CD4-positive, alpha-beta T cell treated with Interleukin-10 for 1 hour (primary cell): Measurements from ENCODE around the gene GFAP.
A peak's percentile ranks its signal among the peaks of the same experiment; 100 is the strongest.

ENCODE experiments used
- DNase-seq: peaks from one replicate; pipeline ENCODE4 v3.0.0-alpha.2; 2020

The GFAP gene

DNA sequence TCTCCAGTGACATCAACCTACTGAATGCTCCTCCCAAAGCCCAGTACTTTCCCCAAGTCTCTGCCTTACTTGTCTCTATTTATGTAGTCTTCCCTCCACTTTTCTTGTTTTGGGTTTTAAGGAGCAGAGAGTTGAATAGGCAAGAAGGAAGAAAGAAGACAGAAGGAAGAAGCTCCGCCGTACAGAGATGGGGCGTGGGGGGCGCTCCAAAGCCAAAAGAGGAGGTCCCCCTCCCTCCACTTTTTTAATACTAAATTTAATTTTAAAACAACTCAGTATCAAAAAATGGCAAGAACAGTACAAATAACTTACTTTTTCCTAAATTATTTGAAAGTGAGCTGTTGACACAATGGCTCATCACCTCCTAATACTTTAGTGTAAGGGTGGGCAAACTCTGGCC lies 20.7 kb downstream of the GFAP start:
- no peak for DNase-seq

DNA sequence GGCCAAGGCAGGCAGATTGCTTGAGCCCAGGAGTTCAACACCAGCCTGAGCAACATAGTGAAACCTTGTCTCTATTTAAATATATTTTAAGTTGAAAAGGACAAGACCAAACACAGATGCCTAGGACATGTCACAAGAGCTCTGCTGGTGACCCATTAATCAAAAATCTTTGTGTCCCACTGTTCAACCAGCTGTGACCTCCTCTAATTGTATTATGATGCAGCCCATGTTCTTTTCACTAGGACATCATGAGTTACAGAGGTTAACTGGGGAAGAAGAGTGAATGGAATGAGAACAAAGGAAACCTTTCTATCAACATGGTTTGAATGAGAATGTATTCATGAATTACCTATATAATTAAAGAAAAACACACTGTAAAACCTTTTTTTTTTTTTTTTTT lies 23.1 kb downstream of the GFAP start:
- DNase-seq, result no peak

DNA sequence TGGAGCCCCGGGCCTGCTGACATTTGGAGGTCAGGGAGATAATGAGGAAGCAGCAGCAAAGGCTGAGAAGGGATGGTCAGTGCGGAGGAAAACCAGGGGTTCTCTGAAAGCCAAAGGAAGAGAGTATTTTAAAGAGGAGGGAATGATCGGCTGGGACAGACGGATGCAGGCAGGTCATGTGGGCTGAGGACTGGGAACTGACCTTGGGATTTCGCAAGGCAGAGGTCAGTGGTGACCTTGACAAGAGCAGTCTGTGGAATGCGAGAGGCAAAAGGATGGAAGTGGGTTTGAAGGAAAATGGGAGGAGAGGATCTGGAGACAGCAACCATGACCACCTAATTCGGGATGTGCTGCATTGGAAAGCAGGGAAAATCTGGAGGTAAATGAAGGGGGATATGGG lies 26.3 kb downstream of the GFAP start:
- no peak for DNase-seq

DNA sequence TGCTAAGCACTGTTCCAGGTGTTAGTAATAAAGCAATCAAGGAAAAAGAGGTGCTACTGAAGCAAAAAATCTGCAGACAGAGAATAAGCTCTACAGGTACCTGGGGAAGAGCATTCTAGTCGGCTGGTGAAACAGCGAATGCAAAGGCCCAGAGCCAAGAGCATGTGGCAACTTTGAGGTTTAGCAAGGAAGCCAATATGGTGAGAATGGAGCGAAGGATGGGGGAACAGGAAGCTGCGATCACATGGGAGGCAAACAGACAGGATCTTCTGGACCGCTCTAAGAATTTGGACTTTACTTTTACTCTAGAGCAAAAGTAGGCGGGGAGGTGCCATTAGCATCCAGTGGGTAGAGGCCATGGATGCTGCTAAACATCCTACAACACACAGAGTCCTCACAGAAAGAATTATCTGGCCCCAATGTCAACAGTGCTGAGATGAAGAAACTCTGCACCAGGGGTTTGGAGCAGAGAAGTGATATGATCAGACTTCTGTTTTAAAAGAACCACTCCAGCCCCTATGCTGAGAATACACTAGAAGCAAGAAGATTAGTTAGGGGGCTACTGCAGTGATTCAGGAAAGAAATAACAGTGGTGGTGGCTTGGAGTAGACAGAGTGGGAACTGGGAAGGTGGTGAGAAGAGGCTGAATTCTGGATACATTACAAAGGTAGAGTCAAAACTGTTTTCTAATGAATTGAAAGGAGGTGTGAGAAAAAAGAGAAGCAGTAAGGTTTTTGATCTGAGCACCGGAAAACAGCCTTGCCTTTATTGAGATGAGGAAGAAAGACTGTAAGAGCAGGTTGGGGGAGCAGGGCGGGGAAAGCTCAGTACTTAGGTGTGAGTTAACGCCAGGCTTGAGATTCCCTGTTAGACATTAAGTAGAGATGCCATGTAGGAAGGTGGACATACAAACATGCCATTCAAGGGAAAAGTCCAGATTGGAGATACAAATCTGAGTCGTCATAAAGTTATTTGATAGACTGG lies 27.0 kb downstream of the GFAP start:
- peak; percentile 25 for DNase-seq

GRCh38 chr17:44887016-44887415 lies 28.3 kb downstream of the GFAP start:
- no peak for DNase-seq

DNA sequence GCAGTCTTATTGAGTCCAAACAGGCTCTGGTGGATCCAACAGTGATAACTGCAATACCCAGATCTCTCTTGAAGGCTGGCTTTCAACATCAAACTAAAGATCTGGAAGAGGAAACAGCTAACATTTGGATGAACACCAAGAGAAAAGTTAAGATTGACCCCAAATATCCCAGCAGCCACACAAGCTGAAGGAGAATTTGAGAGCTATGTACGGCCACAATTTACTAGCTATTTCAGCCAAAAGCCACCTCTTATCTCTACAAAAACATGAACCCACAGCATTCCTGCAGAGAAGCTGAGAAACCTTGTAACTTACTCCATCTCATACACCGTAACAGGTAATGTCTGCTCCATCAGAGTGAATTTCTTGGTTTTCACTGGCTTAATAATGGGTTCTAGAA lies 30.4 kb downstream of the GFAP start:
- no peak for DNase-seq

- no peak for DNase-seq
These were observed 34.2 kb downstream of the GFAP start for GRCh38 chr17:44881145-44881544.

DNA sequence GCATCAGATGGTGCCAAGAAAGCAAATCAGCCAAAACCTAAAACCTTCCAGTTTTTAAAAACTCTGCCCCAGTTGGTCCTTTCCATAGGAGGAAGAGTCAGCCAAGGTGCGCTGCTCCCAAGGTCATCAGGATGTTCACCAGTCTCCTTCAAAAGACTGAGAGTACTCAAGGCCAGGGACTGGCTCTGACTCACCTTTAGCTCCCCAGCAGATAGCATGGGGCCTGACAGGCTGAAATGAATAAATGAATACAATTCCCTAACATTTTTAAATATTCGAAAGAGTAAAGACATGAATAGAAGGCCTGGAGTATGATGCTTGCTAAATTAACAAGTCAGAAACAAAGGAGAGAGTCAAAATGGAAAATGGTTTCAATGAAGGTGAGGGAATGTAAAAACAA lies 35.2 kb downstream of the GFAP start:
- no peak for DNase-seq

- no peak for DNase-seq
These were observed 35.9 kb downstream of the GFAP start for GRCh38 chr17:44879376-44879775.

- peak; percentile 41 for DNase-seq
These were observed 36.6 kb downstream of the GFAP start for GRCh38 chr17:44878627-44879221.

- DNase-seq, result no peak
These were observed 38.2 kb downstream of the GFAP start for GRCh38 chr17:44877121-44877520.

DNA sequence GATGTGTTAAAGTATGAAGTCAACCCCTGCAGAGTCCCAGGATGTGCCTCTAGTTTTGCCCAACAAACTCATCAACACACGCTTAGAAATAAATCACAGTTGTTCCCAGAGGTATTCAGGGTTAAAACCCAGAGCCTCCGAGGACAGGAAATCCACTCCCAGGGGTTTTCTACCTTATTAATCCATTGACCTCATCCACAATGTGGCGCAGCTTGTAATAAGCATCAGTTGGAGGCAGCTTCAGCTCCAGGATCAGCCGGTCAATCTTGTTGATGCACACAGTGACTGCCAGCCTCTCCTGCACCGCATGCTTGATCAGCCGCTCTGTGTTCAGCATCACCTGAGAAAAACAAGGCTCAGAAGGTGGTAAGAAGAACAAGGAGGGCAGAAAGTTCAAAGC lies 39.5 kb downstream of the GFAP start:
- no peak for DNase-seq

DNA sequence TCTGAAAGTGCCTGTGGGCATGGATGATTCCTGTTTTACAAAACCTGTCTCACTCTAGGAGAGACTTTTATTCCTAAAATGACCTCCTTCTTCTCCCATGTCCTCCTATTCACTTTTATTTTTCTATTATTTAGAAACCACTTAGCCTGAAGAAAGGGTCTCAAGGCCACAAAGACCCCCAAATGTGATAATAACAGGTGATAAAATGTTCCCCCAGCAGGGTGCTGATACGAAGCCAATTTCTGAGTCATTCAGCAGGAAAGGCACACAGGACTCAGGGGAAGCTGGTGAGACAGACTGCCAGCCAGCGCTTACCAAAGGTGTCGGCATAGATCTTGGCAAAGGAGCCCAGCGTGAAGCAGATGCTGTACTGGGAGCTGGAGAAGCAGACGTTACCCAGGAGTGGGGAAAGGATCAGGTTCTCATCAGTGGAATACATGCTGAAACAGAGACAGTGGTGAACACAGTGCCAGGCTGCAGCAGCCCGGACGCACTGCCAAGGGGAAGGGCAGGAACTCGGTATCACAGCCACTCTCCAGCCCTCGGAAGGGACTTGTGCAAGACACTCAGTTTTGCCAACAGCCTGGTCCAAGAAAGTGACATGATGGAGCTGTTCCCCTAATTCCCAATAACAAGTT lies 43.0 kb downstream of the GFAP start:
- no peak for DNase-seq

DNA sequence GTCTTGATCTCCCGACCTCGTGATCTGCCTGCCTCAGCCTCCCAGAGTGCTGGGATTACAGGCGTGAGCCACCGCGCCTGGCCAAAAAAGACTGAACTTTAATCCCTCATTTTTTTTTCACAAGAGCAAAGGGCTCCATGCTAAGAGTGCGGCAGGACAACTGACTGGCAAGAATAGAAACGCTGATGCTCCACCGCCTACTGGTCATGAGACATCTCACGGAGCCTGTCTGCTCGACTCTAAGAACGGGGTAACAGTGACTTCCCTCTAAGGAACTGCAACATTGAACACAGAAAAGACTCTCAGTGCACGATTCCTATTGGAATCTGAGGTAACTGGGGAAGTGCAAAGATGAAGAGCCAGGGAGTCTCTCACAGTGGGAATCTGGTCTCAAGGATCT lies 43.7 kb downstream of the GFAP start:
- no peak for DNase-seq

DNA sequence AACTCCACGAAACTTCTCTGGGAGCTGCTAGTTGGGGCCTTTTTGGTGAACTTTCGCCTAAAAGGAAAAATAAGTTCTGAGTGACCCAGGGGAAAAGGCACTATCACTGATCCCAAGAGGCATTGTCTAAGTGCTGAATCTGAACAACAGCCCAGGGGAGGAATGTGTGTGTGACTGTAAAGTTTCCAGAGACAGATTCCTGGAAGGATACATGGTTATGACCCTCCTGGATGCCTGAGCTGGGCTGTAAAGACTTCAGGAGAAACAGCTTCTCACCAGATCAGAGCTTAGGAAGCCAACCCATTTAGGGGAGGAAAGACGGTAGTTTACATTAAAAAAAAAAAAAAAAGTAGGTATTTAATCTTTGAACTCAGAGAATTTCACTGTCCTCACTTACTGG lies 47.5 kb downstream of the GFAP start:
- DNase-seq, result no peak

GRCh38 chr17:44865931-44866330 lies 49.4 kb downstream of the GFAP start:
- DNase-seq, result no peak

DNA sequence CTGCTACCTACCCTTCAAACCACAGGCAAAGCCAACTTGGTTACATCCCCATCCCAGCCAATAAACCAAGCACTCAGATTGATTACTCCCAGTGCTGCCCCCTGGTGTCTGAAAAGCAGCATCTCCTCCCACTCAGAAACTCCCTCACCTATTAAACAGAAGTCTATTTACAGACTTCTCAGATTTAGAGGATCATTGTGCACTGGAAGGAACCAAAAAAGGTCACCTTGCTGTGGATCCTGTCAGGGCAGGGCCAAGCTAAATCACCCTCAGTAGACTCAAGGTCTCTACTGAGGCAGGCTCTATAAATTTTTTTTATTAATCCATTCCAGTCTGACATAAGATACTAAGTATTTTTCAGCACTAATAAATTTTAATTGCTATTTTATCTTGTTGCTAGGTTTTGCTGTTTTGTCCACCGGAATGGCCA lies 50.1 kb downstream of the GFAP start:
- DNase-seq, result peak; percentile 77

- DNase-seq, result no peak
These were observed 50.5 kb downstream of the GFAP start for GRCh38 chr17:44864831-44865230.

GRCh38 chr17:44863061-44863918 lies 52.0 kb downstream of the GFAP start:
- no peak for DNase-seq

- no peak for DNase-seq
These were observed 52.9 kb downstream of the GFAP start for GRCh38 chr17:44862278-44862914.

DNA sequence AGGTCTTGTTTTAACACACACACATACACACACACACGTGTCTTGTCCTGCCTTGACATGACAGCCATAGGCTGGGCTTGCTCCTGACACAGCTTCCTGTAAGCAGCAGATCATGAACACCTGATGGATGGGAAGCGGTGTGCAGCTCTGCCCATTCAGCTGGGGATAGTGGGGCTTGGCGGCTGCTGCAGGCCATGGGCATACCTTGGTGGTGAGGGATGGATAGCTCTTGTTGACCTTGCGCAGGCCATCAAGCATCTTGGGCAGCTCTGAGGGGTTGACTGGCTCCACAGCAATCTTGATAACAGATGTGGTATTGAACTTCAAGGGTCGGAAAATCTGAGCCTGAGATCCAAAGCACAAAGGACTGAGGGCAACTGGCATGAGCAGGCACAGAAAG lies 55.6 kb downstream of the GFAP start:
- DNase-seq, result no peak

GRCh38 chr17:44854192-44854591 lies 61.1 kb downstream of the GFAP start:
- DNase-seq, result no peak
